Chondrocyte (in vitro differentiated cells): ENCODE data around the gene PIP5K1B. TPM values are rescaled to one million over a fixed set of nuclear protein-coding genes. Genes with fewer than 3 reads are reported as not detected.

Source experiments
- DNase-seq: peaks from one replicate; pipeline ENCODE4 v3.0.0; 2021; ENCODE audit warnings: mixed read lengths, low spot score
- H3K27ac Mint-ChIP-seq: one replicate; pipeline ENCODE4 v1.8.0; 2021; ENCODE audit warnings: mild to moderate bottlenecking, moderate library complexity, mixed read lengths; ENCODE audit not compliant: unreplicated experiment
- H3K27me3 Mint-ChIP-seq: 2 replicates; pipeline ENCODE4 v1.8.0; 2021; ENCODE audit warnings: low read depth, mixed read lengths
- H3K36me3 Mint-ChIP-seq: 2 replicates; pipeline ENCODE4 v1.8.0; 2021; ENCODE audit warnings: low read depth, mixed read lengths
- H3K4me1 Mint-ChIP-seq: 2 replicates; pipeline ENCODE4 v1.8.0; 2021; ENCODE audit warnings: low read depth, mild to moderate bottlenecking, mixed read lengths
- H3K4me3 Mint-ChIP-seq: one replicate; pipeline ENCODE4 v1.8.0; 2021; ENCODE audit warnings: mild to moderate bottlenecking, moderate library complexity, mixed read lengths; ENCODE audit not compliant: unreplicated experiment
- H3K9me3 Mint-ChIP-seq: 2 replicates; pipeline ENCODE4 v1.8.0; 2021; ENCODE audit warnings: low read depth, mixed read lengths
- CTCF ChIP-seq: fragments of 200-600 bp; sonication (generic); IDR thresholded peaks from 2 replicates; pipeline ENCODE4 v1.5.0; 2021; ENCODE audit warnings: antibody characterized with exemption, mild to moderate bottlenecking, moderate library complexity
- total RNA-seq: library from RNA; stranded (reverse); gene quantifications from 3 replicates; pipeline ENCODE4 v1.2.1, GENCODE V29; 2021

PIP5K1B gene
- total RNA-seq, 1 donor from 2014 or later = not detected

GRCh38 chr9:68711932-68712331 is 6.9 kb downstream of the PIP5K1B start:
- DNase-seq = no peak
- Mint-ChIP-seq H3K4me3 (no peak overlapping the region), H3K27ac (no peak overlapping the region), H3K27me3 (peaks cover 53% of the 10 kb centered on the region), H3K9me3 (no peaks in the 10 kb centered on the region), H3K36me3 (no peaks in the 10 kb centered on the region), H3K4me1 (no peaks in the 10 kb centered on the region)
- no peak for TF ChIP-seq CTCF

- DNase-seq = no peak
- no peaks in the 10 kb centered on the region for H3K9me3 Mint-ChIP-seq
- peaks cover 31% of the 10 kb centered on the region for H3K27me3 Mint-ChIP-seq
- no peak overlapping the region for H3K4me3 Mint-ChIP-seq
- TF ChIP-seq CTCF = no peak
- H3K4me1 Mint-ChIP-seq = no peaks in the 10 kb centered on the region
- H3K36me3 Mint-ChIP-seq = no peaks in the 10 kb centered on the region
- H3K27ac Mint-ChIP-seq = no peak overlapping the region
Observed at GRCh38 chr9:68714416-68715180, 9.6 kb downstream of the PIP5K1B start.

- H3K4me1 Mint-ChIP-seq = no peaks in the 10 kb centered on the region
- H3K27ac Mint-ChIP-seq = no peak overlapping the region
- no peak overlapping the region for H3K4me3 Mint-ChIP-seq
- no peak for TF ChIP-seq CTCF
- no peak for DNase-seq
- H3K27me3 Mint-ChIP-seq = peaks cover 26% of the 10 kb centered on the region
- no peaks in the 10 kb centered on the region for H3K9me3 Mint-ChIP-seq
- H3K36me3 Mint-ChIP-seq = no peaks in the 10 kb centered on the region
Observed at GRCh38 chr9:68715181-68715456, 10.1 kb downstream of the PIP5K1B start.

GRCh38 chr9:68717552-68718443 is 12.8 kb downstream of the PIP5K1B start:
- no peak for DNase-seq
- Mint-ChIP-seq H3K27me3 (peaks cover 13% of the 10 kb centered on the region), H3K36me3 (no peaks in the 10 kb centered on the region), H3K4me1 (no peaks in the 10 kb centered on the region), H3K4me3 (no peak overlapping the region), H3K9me3 (no peaks in the 10 kb centered on the region), H3K27ac (no peak overlapping the region)
- no peak for TF ChIP-seq CTCF

GRCh38 chr9:68719847-68720246 is 14.8 kb downstream of the PIP5K1B start:
- Mint-ChIP-seq H3K27ac (no peak overlapping the region), H3K9me3 (peaks cover 8% of the 10 kb centered on the region), H3K4me1 (no peaks in the 10 kb centered on the region), H3K36me3 (no peaks in the 10 kb centered on the region), H3K27me3 (peaks cover 5% of the 10 kb centered on the region), H3K4me3 (no peak overlapping the region)
- no peak for TF ChIP-seq CTCF
- DNase-seq = no peak
